Prostate gland (tissue), 2 donors: ENCODE results near the gene DHFR. TPM values are rescaled to one million over a fixed set of nuclear protein-coding genes. Genes with fewer than 3 reads are reported as not detected.

ENCODE experiments used
- DNase-seq: peaks from one replicate; pipeline ENCODE4 v3.0.0-alpha.2; 2019; ENCODE audit warnings: low spot score
- H3K27ac ChIP-seq, 2 donors: fragments of 200-600 bp; sonication (generic); 2 replicates each; pipeline ENCODE4 v1.5.1; 2017 to 2019
- H3K27me3 ChIP-seq: fragments of 200-600 bp; sonication (generic); replicated peaks from 2 replicates; pipeline ENCODE4 v1.5.1; 2019; ENCODE audit not compliant: insufficient read depth
- H3K36me3 ChIP-seq, 2 donors: fragments of 200-600 bp; sonication (generic); 1 replicate in 1 of 2; 2 replicates in 1 of 2; pipeline versions ENCODE4 v1.5.1 to v1.8.1; 2017 to 2019
- H3K4me1 ChIP-seq: fragments of 200-600 bp; sonication (generic); replicated peaks from 2 replicates; pipeline ENCODE4 v1.5.1; 2019
- H3K4me3 ChIP-seq, 2 donors: fragments of 200-600 bp; sonication (generic); 2 replicates each; pipeline ENCODE4 v1.5.1; 2017 to 2019
- H3K9me3 ChIP-seq: fragments of 200-600 bp; sonication (generic); 2 replicates; pipeline ENCODE4 v1.5.1; 2017
- POLR2A ChIP-seq: fragments of 450-650 bp; IDR thresholded peaks from one replicate; pipeline ENCODE4 v1.6.1; 2016; ENCODE audit warnings: antibody characterized with exemption, mild to moderate bottlenecking
- POLR2AphosphoS5 ChIP-seq: sonication (generic); formaldehyde crosslinking; IDR thresholded peaks from one replicate; pipeline ENCODE4 v1.6.1; 2017; ENCODE audit warnings: antibody characterized with exemption
- WGBS: methylation state at CpG from one replicate; pipeline ENCODE4 v1.1.5; 2018; 5-methylcytosine and 5-hydroxymethylcytosine counted together
- intact Hi-C: fragments of 100-400 bp; cut with DNase I; formaldehyde crosslinking; loops from one replicate; pipeline ENCODE4 v1.14.2; 2022
- total RNA-seq, 2 donors: library from RNA; depleted of rRNA; stranded (reverse); fragments of >200 nt; gene quantifications; one replicate each; pipeline ENCODE4 v1.1.0, GENCODE V29; 2016
- TF ChIP-seq, protein P1 (sequence below), 4 experiments: fragments of 200-600 bp in 2 of 4; fragments of 450-650 bp in 2 of 4; sonication (generic) in 2 of 4; IDR thresholded peaks; 1 replicate in 3 of 4; 2 replicates in 1 of 4; pipeline ENCODE4 v1.5.1; 2016 to 2019; ENCODE audit warnings: antibody characterized with exemption in 4 of 4, mild to moderate bottlenecking in 2 of 4, moderate library complexity in 2 of 4

The DHFR gene
- total RNA-seq, 2 donors from 2014 or later: 6.8 to 15.7 TPM

DNA sequence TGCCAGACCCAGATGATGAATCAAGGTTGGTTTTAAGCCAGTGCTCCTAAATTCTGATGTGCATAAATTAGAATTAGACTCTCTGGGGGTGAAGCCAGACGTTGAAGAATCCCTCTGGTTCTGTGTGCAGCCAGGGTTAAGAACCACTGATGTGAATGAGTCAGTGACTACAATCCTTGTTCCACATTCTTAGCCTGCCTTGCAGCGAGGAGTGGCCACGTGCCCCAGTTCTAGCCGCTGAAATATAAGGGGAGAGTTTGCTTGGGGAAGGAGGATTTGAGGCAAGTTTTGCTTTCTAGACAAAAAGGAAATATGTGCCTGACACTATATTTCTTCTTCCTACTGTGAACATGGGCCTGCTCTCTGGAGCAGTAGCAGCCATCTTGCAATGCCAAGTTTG is 34.6 kb downstream of the DHFR start:
- H3K9me3 ChIP-seq: no peaks in the 10 kb centered on the region
- H3K4me1 ChIP-seq: no peaks in the 10 kb centered on the region
- H3K27ac ChIP-seq: no peak overlapping the region
- no peak for DNase-seq
- WGBS: 73% methylated on average over 4 of the region's 4 CpGs
- H3K4me3 ChIP-seq: no peak overlapping the region
- no peaks in the 10 kb centered on the region for H3K36me3 ChIP-seq
- TF ChIP-seq, protein P1, sequence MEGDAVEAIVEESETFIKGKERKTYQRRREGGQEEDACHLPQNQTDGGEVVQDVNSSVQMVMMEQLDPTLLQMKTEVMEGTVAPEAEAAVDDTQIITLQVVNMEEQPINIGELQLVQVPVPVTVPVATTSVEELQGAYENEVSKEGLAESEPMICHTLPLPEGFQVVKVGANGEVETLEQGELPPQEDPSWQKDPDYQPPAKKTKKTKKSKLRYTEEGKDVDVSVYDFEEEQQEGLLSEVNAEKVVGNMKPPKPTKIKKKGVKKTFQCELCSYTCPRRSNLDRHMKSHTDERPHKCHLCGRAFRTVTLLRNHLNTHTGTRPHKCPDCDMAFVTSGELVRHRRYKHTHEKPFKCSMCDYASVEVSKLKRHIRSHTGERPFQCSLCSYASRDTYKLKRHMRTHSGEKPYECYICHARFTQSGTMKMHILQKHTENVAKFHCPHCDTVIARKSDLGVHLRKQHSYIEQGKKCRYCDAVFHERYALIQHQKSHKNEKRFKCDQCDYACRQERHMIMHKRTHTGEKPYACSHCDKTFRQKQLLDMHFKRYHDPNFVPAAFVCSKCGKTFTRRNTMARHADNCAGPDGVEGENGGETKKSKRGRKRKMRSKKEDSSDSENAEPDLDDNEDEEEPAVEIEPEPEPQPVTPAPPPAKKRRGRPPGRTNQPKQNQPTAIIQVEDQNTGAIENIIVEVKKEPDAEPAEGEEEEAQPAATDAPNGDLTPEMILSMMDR (IDR thresholded peaks at IDR 0.05): no peak
- no peak for TF ChIP-seq POLR2AphosphoS5
- no peak for TF ChIP-seq POLR2A
- H3K27me3 ChIP-seq: no peaks in the 10 kb centered on the region
- intact Hi-C loops: no loop called here

DNA sequence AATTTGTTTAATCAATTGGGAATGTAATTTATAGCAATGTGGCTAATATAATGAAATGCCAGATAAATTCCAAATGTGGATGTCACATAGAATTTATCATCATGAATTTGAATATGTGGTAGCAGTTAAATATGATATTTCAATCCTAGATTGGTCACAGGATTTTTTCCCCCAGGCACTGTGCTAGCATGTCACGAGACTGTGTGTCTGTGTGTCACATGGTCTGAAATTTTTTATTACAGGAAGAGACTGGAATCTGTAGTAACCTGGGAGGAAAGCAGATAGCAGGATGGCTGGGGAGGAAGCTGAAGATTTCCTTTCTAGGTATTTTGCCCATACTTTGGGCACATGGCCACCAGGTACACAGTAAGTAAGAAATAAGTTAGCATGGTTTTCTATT is 35.7 kb downstream of the DHFR start:
- no peaks in the 10 kb centered on the region for H3K4me1 ChIP-seq
- no peaks in the 10 kb centered on the region for H3K27me3 ChIP-seq
- no peaks in the 10 kb centered on the region for H3K9me3 ChIP-seq
- H3K4me3 ChIP-seq: no peak overlapping the region
- 94% methylated on average over 1 of the region's 1 CpG for WGBS
- no peak for DNase-seq
- H3K36me3 ChIP-seq: no peaks in the 10 kb centered on the region
- intact Hi-C loops: no loop called here
- TF ChIP-seq POLR2AphosphoS5 (no peak), POLR2A (no peak)
- TF ChIP-seq, protein P1 (IDR thresholded peaks at IDR 0.05): no peak
- H3K27ac ChIP-seq: no peak overlapping the region

DNA sequence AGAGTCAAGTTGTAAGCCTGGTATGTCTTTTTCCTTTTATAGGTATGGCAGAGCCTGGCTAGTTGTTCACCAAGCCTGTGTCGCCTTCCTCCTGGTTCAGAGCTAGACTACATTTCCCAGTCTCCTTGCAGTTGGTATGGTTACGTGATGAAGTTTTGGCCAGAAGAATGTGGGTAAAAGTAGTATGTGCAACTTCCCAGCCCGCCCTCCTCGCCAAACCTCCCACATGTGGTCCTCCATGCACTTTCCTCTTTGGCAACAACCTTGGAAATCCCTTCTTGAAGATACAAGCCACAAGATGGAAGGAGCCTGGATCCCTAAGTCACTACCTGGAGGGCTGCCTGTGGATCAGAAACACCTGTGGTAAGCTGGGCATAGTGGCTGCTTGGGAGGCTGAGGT is 36.3 kb downstream of the DHFR start:
- 99% methylated on average over 4 of the region's 4 CpGs for WGBS
- intact Hi-C loops: no loop called here
- H3K27me3 ChIP-seq: no peaks in the 10 kb centered on the region

DNA sequence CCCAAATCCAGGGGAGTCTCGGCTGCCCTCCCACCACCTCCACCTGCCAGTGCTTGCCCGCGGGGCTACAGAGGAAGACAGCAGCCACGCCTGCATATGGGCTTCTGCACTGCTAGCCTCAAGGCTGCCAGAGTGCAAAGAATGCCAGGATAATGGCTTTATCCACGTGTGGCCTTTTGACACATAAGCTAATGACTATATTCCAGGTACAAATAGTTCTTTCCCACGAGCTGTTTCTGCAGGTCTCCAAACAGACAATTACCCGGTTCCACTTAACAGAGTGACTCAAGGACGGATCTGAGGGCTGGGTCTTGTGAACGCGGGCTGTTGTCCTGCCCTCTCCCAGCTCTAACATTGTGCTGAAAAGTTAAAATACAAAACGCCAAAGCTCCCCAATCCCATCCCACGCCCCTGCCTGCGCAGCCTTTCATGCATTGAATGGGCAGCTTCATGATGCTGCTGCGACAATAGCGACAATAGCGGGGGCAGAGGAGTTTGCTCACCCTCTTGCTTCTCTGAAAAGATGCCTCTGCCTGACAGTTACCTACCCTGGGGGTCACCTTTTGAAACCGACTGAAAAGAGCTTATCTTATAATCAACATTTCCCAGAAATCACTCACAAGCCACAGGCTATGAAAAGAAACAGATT is 39.4 kb downstream of the DHFR start:
- 59% methylated on average over 17 of the region's 17 CpGs for WGBS
- no peak overlapping the region for H3K4me3 ChIP-seq

More for the DNA sequence above, 36.3 kb downstream of the DHFR start:
- Histone ChIP-seq H3K4me1 (no peaks in the 10 kb centered on the region), H3K36me3 (no peaks in the 10 kb centered on the region), H3K4me3 (no peak overlapping the region), H3K27ac (no peak overlapping the region), H3K9me3 (no peaks in the 10 kb centered on the region)
- DNase-seq: no peak
- TF ChIP-seq, protein P1 (IDR thresholded peaks at IDR 0.05): no peak
- no peak for TF ChIP-seq POLR2A
- TF ChIP-seq POLR2AphosphoS5: no peak

More for the DNA sequence above, 39.4 kb downstream of the DHFR start:
- intact Hi-C loops: no loop called here
- H3K36me3 ChIP-seq: no peaks in the 10 kb centered on the region
- DNase-seq: no peak
- H3K4me1 ChIP-seq: no peaks in the 10 kb centered on the region
- H3K27me3 ChIP-seq: no peaks in the 10 kb centered on the region
- H3K9me3 ChIP-seq: no peaks in the 10 kb centered on the region
- TF ChIP-seq POLR2AphosphoS5: no peak
- TF ChIP-seq POLR2A: no peak
- TF ChIP-seq, protein P1 (IDR thresholded peaks at IDR 0.05): no peak
- H3K27ac ChIP-seq: no peak overlapping the region
